Measurements from ENCODE around the gene JADE3.
A peak's percentile ranks its signal among the peaks of the same experiment; 100 is the strongest.

JADE3 gene

DNA sequence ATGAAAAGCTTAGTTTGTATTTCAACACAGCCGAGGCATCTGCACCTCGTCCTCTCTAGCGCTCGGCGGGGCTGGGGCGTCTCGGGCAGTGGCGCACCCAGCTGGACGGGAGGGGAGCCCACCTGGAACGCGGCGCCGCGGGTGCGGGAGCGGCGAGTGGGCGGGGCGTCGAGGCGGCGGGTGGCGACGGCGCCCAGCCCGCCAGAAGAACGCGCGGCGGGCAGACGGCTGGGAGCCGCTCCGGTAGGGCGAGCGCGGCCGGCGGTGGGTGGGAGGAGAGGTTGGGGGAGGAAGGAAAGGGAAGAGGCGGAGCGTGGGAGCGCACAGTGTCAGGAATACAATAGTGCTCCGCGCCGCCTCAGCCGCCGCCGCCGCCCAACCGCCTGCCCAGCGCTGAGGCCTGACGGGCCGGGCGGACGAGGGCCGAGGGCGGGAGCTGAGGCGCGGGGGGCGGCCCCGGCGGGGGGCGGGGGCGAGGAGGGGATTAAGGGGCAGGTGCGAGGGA is at the start of gene JADE3:
TSS of gene JADE3 (plus strand) at position 324 of the 505 bp plus-strand sequence. CDS start 72,474 bp downstream, outside the sequence.
- H3K27ac Mint-ChIP-seq, result peak within 1 kb of the TSS; percentile 81
- H3K4me3 Mint-ChIP-seq, result peak within 1 kb of the TSS; percentile 84
- H3K9me3 Mint-ChIP-seq, result no peaks in the 10 kb centered on the region
- no peaks in the 10 kb centered on the region for H3K27me3 Mint-ChIP-seq
- peak; percentile 81 for ATAC-seq
- no peaks in the 10 kb centered on the region for H3K36me3 Mint-ChIP-seq
- H3K4me1 Mint-ChIP-seq, result peaks cover 25% of the 10 kb centered on the region

DNA sequence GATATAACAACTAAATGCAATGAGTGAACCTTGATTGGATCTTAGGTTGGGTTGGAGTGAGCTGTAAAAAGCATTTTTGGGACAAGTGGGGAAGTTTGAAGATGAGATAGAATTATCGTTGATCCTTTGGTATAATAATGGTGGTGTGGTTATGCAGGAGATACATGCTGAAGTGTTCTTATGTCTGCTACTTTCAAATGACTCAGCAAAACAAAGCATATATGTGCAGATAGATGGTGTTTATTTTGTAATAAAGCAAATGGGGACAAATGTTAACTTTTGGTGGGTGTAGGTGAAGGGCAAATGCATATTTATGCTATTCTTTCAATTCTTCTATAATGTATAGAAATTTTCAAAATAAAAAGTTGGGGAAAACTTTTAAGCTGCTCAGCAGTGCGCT is 49.1 kb upstream of the JADE3 start:
- Mint-ChIP-seq H3K27ac (no peak overlapping the region), H3K36me3 (peaks cover 43% of the 10 kb centered on the region), H3K4me3 (no peak overlapping the region), H3K4me1 (peaks cover 6% of the 10 kb centered on the region), H3K9me3 (no peaks in the 10 kb centered on the region), H3K27me3 (no peaks in the 10 kb centered on the region)
- no peak for ATAC-seq

DNA sequence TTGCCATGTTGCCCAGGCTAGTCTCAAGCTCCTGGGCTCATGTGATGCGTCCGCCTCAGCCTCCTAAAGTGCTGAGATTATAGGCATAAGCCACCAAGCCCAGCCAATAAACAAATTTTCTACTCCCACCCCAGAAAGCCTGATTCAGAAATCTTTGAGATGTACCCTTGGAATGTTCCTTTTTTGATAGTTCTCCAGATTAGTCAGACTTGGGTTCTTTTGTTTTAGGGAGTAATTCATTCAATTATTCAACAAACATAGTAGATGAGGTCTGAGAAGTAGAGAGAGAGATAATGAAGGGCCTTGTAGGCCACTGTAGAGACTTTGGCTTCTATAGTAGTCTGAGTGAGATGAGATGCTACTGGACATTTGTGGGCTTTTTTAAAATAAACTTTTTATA is 47.6 kb upstream of the JADE3 start:
- Mint-ChIP-seq H3K27me3 (no peaks in the 10 kb centered on the region), H3K27ac (no peak overlapping the region), H3K4me3 (no peak overlapping the region), H3K9me3 (no peaks in the 10 kb centered on the region), H3K4me1 (peaks cover 6% of the 10 kb centered on the region), H3K36me3 (peaks cover 43% of the 10 kb centered on the region)
- ATAC-seq, result no peak

DNA sequence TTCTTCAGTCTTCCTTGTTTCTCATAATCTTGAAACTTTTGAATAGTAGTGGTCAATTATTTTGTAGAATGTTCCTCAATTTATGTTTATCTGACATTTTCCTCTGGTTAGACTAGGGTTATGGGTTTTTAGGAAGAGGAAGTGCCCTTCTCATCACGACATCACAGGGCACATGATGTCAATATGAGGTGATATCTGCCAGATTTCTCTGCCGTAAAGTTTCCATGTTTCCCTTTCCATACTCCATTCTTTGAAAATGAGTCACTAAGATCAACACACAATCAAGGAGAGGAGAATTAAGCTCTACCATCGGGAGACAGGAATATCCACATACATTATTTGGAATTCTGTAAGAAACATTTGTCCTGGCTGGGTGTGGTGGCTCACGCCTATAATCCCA is 46.9 kb upstream of the JADE3 start:
- peaks cover 6% of the 10 kb centered on the region for H3K4me1 Mint-ChIP-seq
- no peak overlapping the region for H3K4me3 Mint-ChIP-seq
- peaks cover 38% of the 10 kb centered on the region for H3K36me3 Mint-ChIP-seq
- ATAC-seq, result no peak
- no peak overlapping the region for H3K27ac Mint-ChIP-seq
- no peaks in the 10 kb centered on the region for H3K9me3 Mint-ChIP-seq
- H3K27me3 Mint-ChIP-seq, result no peaks in the 10 kb centered on the region

DNA sequence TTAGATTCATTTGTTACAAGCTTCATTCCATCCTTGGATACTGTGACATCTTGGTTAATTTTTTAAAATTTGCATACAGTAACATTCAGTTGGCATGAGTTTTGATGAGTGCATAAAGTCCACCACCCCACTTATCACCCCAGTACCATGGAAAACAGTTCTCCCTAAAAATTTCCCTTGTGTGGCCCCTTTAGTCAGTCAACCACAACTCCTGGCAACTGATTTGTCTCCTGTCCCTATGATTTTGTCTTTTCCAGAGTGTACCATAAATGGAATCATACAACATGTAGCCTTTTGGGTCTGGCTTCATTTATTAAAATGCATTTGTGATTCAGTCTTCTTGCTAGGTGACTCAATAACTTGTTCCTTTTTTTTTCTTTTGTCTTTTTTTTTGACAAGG is 45.5 kb upstream of the JADE3 start:
- no peak for ATAC-seq
- Mint-ChIP-seq H3K27ac (no peak overlapping the region), H3K4me3 (no peak overlapping the region), H3K36me3 (peaks cover 28% of the 10 kb centered on the region), H3K4me1 (peaks cover 6% of the 10 kb centered on the region), H3K9me3 (no peaks in the 10 kb centered on the region), H3K27me3 (no peaks in the 10 kb centered on the region)

DNA sequence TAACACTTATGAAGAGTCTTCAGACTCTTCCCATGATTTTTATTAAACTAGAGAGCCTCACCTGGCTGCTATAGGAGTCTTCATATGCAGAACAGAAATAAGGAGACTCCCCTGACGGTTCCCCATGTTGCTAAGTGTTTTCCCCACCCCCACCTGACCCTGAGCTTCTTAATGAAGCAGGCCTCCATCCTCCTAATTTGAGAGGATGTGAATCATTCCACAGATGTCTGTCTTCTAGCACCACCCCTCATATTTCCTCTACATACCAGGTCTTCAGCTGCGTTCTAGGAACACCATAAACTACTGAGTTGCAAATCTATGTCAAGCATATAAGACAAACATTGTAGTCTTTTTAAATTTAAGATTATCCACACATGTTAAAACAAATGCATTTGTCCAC is 38.5 kb upstream of the JADE3 start:
- no peaks in the 10 kb centered on the region for H3K4me1 Mint-ChIP-seq
- no peak overlapping the region for H3K27ac Mint-ChIP-seq
- no peak overlapping the region for H3K4me3 Mint-ChIP-seq
- ATAC-seq, result no peak
- H3K27me3 Mint-ChIP-seq, result no peaks in the 10 kb centered on the region
- H3K9me3 Mint-ChIP-seq, result no peaks in the 10 kb centered on the region
- peaks cover 15% of the 10 kb centered on the region for H3K36me3 Mint-ChIP-seq

DNA sequence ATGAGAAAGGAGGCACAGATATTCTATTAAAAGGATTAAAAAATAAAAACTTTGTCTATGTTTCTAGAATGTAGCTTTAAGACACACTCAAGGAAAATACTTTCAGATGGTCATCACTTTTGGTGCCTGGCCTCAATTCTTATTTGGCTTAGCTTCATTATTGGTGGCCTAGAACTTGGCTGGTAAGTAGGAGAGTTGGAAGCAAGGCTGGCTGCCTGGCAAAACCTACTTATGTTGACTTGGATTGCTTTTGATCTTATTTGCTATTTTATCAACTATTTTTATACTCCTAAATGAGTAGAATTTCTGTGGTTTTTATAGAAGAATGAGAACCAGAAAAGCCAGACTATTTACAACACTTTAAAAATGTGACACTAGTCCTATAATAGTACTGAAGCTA is 35.3 kb upstream of the JADE3 start:
- no peaks in the 10 kb centered on the region for H3K27me3 Mint-ChIP-seq
- no peak for ATAC-seq
- H3K36me3 Mint-ChIP-seq, result peaks cover 15% of the 10 kb centered on the region
- H3K9me3 Mint-ChIP-seq, result no peaks in the 10 kb centered on the region
- no peak overlapping the region for H3K4me3 Mint-ChIP-seq
- H3K27ac Mint-ChIP-seq, result no peak overlapping the region
- H3K4me1 Mint-ChIP-seq, result no peaks in the 10 kb centered on the region

DNA sequence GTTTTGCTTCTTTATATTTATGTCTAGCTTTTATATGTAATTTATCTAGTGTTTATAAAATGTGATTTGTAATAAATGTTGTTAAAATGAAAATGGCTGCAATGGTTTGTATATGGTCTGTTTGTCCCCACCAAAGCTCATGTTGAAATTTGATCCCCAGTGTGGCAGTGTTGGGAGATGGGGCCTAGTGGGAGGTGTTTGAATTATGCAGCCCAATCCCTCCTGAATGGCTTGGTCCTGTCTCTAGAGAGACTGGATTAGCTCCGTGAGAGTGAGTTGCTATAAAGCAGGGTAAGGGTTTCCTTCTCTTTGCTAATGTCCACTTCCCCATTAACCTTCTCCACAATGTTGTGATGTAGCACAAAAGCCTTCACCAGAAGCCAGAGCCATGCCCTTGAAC is 30.0 kb upstream of the JADE3 start:
- Mint-ChIP-seq H3K27ac (no peak overlapping the region), H3K9me3 (no peaks in the 10 kb centered on the region), H3K4me3 (no peak overlapping the region), H3K36me3 (peaks cover 9% of the 10 kb centered on the region), H3K4me1 (no peaks in the 10 kb centered on the region), H3K27me3 (no peaks in the 10 kb centered on the region)
- ATAC-seq, result no peak

DNA sequence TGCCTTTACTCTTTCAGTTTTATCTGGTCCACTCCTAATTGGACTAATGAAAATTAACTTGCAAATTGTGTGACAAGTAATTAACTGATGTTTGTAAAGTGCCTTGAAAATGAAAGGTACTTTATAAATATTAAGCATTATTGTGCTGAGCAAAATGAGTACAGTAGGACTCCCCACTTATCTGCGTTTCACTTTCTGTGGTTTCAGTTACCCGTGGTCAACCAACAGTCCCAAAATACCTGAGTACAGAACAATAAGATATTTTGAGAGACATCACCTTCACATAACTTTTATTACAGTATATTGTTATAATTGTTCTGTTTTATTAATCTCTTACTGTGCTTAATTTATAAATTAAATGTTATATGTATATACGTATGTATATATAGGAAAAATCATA is 27.4 kb upstream of the JADE3 start:
- no peak overlapping the region for H3K27ac Mint-ChIP-seq
- no peak for ATAC-seq
- H3K36me3 Mint-ChIP-seq, result peaks cover 1% of the 10 kb centered on the region
- H3K27me3 Mint-ChIP-seq, result no peaks in the 10 kb centered on the region
- H3K9me3 Mint-ChIP-seq, result no peaks in the 10 kb centered on the region
- no peak overlapping the region for H3K4me3 Mint-ChIP-seq
- no peaks in the 10 kb centered on the region for H3K4me1 Mint-ChIP-seq

DNA sequence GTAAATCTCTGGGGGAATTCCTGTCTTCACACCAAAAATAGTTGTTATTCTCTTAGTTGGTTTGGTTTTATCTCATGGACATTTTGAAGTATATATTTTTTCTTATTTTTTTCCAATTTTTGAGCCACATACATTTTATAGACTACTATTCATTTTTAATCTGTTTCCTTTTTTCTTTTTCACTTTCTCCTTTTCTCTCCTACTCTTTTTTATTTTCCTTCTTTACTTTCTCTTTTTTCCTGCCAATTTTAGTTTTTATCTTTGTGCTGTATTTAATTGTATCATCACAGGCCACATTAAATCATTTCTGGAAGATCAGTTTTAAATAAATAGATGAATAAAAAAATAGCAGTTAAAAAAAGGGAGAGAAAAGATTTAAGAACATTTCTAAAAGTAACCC is 14.0 kb upstream of the JADE3 start:
- ATAC-seq, result no peak
- peaks cover 4% of the 10 kb centered on the region for H3K36me3 Mint-ChIP-seq
- H3K27ac Mint-ChIP-seq, result no peak overlapping the region
- no peak overlapping the region for H3K4me3 Mint-ChIP-seq
- H3K9me3 Mint-ChIP-seq, result no peaks in the 10 kb centered on the region
- no peaks in the 10 kb centered on the region for H3K27me3 Mint-ChIP-seq
- no peaks in the 10 kb centered on the region for H3K4me1 Mint-ChIP-seq

DNA sequence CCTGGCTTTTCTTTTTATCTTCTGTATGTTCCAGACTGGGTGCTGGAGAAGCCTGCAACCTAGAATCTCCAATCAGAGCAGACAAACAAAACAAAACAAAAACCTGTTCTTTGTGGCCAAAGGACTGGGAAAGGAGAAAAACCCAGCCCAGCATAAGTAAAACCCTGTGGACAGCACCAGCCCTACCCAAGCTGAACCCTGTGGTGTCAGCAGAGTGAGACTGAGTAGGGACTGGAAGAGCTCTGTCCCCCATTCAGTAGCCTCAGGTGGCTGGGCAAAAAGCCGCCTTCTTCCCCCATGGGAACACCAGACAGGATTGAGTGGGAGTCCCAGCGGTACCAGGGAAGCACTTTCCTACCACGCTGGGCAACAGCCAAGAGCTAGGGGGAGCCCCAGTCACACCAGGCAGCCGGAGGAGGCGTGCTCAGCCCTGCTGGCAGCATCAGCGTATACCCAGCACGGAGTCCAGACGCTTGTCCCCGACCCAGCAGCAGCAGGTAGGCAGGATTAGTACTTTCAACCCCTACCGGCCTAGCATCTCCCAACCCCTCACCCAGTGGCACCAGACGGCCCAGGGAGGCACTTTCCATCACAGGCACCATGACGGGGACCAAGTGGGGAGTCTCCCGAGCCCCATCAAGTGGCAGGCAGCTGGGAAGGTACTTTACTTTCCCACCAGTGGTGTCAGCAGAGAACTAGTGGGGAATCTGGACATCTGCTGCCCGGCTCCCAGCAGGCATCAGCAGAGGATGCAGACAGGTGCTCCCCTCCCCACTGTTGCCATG is 8.6 kb upstream of the JADE3 start:
- Mint-ChIP-seq H3K27ac (no peak overlapping the region), H3K4me3 (peak overlapping the region; percentile 75), H3K9me3 (no peaks in the 10 kb centered on the region), H3K27me3 (no peaks in the 10 kb centered on the region), H3K4me1 (peaks cover 4% of the 10 kb centered on the region), H3K36me3 (no peaks in the 10 kb centered on the region)
- peak; percentile 98 for ATAC-seq

DNA sequence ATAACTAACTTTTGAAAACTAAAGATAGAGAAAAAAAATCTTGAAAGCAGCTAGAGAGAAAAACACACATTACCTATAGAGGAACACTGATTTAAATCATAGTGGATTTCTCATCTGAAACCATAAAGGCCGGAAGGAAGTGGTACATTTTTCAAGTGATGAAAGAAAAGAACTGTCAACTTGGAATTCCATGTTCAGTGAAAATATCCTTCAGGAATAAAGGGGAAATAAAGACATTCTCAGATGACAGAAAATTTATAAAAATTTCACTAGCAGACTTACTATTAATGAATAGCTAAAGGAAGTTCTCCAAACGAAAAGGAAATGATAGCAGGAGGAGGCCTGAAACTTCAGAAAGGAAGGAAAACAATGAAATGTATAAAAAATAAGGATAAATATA is 7.6 kb upstream of the JADE3 start:
- Mint-ChIP-seq H3K27ac (no peak overlapping the region), H3K36me3 (no peaks in the 10 kb centered on the region), H3K4me1 (peaks cover 4% of the 10 kb centered on the region), H3K27me3 (no peaks in the 10 kb centered on the region), H3K4me3 (no peak overlapping the region), H3K9me3 (no peaks in the 10 kb centered on the region)
- no peak for ATAC-seq

DNA sequence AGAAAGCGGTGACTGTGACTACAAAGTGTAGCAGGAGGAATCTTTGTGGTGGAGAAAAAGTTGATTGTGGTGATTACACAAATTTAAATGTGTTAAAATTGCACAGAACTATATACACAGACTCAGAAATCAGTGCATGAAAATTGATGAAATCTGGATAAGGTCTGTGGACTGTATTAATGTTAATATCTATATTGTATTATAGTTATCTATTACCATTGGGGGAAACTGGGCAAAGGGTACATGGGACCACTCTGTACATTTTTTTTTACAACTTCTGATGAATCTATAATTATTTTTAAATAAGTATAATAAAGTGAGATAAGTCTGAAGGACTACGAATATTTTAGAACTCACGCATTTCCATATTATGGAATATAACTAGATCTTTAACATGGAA is 1.8 kb upstream of the JADE3 start:
- H3K4me1 Mint-ChIP-seq, result peaks cover 10% of the 10 kb centered on the region
- H3K27ac Mint-ChIP-seq, result no peak overlapping the region
- no peak overlapping the region for H3K4me3 Mint-ChIP-seq
- no peaks in the 10 kb centered on the region for H3K36me3 Mint-ChIP-seq
- ATAC-seq, result no peak
- H3K27me3 Mint-ChIP-seq, result no peaks in the 10 kb centered on the region
- H3K9me3 Mint-ChIP-seq, result no peaks in the 10 kb centered on the region

DNA sequence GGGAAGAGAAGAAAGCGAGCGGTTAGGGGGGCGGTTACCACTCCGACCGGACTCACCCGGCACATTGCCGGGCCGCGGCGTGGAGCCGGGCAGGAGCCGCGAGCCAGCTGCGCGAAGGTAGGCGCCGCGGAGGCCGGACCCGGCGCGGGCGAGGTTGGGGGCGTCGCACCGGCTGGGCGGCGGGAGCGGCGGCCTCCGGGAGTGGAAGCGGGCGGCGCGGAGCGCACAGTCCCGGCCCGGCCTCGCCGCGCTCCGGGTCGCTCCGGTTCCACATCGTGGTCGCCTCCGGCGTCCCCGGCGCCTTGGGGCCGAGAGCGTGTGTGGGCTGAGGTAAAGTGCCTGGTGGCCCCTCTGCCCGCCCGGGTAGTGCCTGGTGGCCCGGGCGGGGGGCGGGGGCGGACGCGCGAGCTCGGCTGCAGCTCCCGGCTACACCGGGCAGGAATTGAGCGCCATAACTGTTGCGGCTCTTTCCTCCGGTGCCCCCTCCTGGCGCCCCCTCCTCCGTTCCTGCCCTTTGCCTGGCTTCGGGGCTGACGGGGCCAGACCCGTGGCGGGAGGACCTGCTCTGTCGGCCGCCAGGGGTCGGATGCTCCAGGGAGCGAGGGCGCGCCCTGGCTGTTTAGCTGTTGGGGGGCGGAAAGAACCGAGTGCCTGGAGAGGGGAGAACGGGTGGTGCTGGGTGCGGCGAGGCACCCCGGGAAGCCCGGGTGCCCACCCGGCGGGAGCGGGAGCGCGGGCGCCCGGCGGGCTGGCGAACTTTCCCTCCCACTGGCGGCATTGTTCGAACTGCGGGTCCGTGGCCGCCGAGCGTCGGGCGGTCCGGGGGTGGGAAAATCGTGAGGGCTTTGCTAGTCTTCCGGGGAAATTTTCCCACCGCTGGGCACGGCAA is 626 bp downstream of the JADE3 start:
- H3K27ac Mint-ChIP-seq, result peak overlapping the region; percentile 81
- peak overlapping the region; percentile 84 for H3K4me3 Mint-ChIP-seq
- H3K36me3 Mint-ChIP-seq, result peaks cover 5% of the 10 kb centered on the region
- ATAC-seq, result peak; percentile 75
- H3K27me3 Mint-ChIP-seq, result no peaks in the 10 kb centered on the region
- peaks cover 32% of the 10 kb centered on the region for H3K4me1 Mint-ChIP-seq
- H3K9me3 Mint-ChIP-seq, result no peaks in the 10 kb centered on the region

DNA sequence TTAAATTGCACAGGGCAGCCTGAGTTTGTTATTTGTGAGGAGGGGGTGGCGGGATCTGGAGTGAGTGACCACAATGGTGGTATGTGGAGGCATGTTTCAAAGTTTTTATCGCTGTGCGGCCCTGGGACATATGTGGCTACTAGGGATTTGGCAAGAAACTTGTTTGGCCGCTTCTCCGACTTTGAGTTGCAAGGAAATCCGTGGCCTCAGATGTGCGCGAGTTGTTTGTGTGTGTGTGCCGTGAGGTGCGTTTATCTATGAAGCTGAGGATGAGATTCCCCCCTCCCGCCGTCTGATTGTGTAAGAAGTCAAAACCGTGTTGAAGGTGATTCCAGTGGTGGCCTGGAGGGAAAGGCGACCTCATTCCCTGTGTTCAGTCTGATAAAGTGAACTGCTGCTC is 1.4 kb downstream of the JADE3 start:
- peak overlapping the region; percentile 81 for H3K27ac Mint-ChIP-seq
- no peaks in the 10 kb centered on the region for H3K9me3 Mint-ChIP-seq
- H3K36me3 Mint-ChIP-seq, result peaks cover 7% of the 10 kb centered on the region
- no peaks in the 10 kb centered on the region for H3K27me3 Mint-ChIP-seq
- H3K4me3 Mint-ChIP-seq, result peak overlapping the region; percentile 84
- ATAC-seq, result no peak
- H3K4me1 Mint-ChIP-seq, result peaks cover 38% of the 10 kb centered on the region

Measured in stimulated activated memory B cell treated with anti-CD40 and anti-IgM and Interleukin-4, amounts not matched to agents 10 μg/mL and 1 μg/mL and 100 μg/mL, for 72 hours (primary cell).